HepG2 (cell line): ENCODE data around the gene BRMS1. TPM values are rescaled to one million over a fixed set of nuclear protein-coding genes. Genes with fewer than 3 reads are reported as not detected.

Source experiments
- ATAC-seq: fragments of 200-7000 bp; cut with Tn5 transposase; 3 replicates; pipeline ENCODE4 v1.9.1; 2020; ENCODE audit warnings: mild to moderate bottlenecking, moderate library complexity
- BruUV-seq: library from RNA; stranded (reverse); fragments of 400-500 nt; replicated peaks from 2 replicates; lab custom pipeline; 2021; lab: Mats Ljungman, UMichigan
- CTCF ChIA-PET: fragments of 300-600 bp; formaldehyde crosslinking; extraction: SDS; loops from one replicate; lab custom pipeline; 2021; ENCODE audit warnings: low total read pairs, inconsistent platforms, low intra/inter-chr PET ratio; lab: Yijun Ruan, JAX
- POLR2A ChIA-PET: fragments of 350-600 bp; sonication (Branson Sonifier 250); formaldehyde crosslinking; loops from one replicate; lab custom pipeline; 2020; ENCODE audit warnings: antibody characterized with exemption, inconsistent platforms; lab: Yijun Ruan, JAX
- DNase-seq: peaks from one replicate; pipeline ENCODE4 v3.0.0-alpha.2; 2015; ENCODE audit warnings: low spot score
- FAIRE-seq: peaks from 3 replicates; lab custom pipeline; 2011; peaks lifted over from hg19 to GRCh38; lab: Jason Lieb, UNC
- H2AFZ ChIP-seq: one replicate; pipeline ENCODE4 v1.6.1; 2011; ENCODE audit warnings: low read length, inconsistent platforms
- H3K27ac ChIP-seq: fragments of 300-600 bp; 3 replicates; pipeline ENCODE4 v1.8.0; 2011; ENCODE audit warnings: mixed run types, mild to moderate bottlenecking, mixed read lengths, low read length, inconsistent platforms; ENCODE audit not compliant: insufficient read depth; ENCODE audit errors: extremely low read length
- H3K27me3 ChIP-seq, 2 experiments: fragments of 200-600 bp in 1 of 2; 2 replicates in 1 of 2; 3 replicates in 1 of 2; pipeline versions ENCODE4 v1.6.0 to v1.8.0; 2011; ENCODE audit warnings: low read length in 2 of 2, mild to moderate bottlenecking in 2 of 2, moderate library complexity in 2 of 2, inconsistent platforms in 1 of 2; ENCODE audit not compliant: insufficient read depth in 2 of 2, control insufficient read depth in 1 of 2
- H3K36me3 ChIP-seq, 2 experiments: fragments of 200-600 bp in 1 of 2; replicated peaks in 1 of 2; 2 replicates in 1 of 2; 3 replicates in 1 of 2; pipeline versions ENCODE4 v1.5.1 to v1.8.0; 2011; ENCODE audit warnings: low read length in 2 of 2, inconsistent platforms in 1 of 2; ENCODE audit not compliant: insufficient read depth in 2 of 2, control insufficient read depth in 1 of 2
- H3K4me1 ChIP-seq: 2 replicates; pipeline ENCODE4 v1.5.1; 2012; ENCODE audit warnings: low read length, inconsistent platforms; ENCODE audit not compliant: insufficient read depth
- H3K4me2 ChIP-seq: 2 replicates; pipeline ENCODE4 v1.6.0; 2011; ENCODE audit warnings: low read depth, low read length, inconsistent platforms
- H3K4me3 ChIP-seq, 3 experiments: fragments of 200-600 bp in 1 of 3; sonication (generic), shearing (Covaris generic) in 1 of 3; replicated peaks in 1 of 3; 2 replicates each; pipeline ENCODE4 v1.5.1; 2011 to 2016; ENCODE audit warnings: low read length in 3 of 3, inconsistent platforms in 2 of 3, low read depth in 2 of 3, mild to moderate bottlenecking in 2 of 3, control low read depth in 1 of 3, mixed read lengths in 1 of 3; ENCODE audit not compliant: insufficient read depth in 1 of 3
- H3K79me2 ChIP-seq: one replicate; pipeline ENCODE4 v1.6.1; 2011; ENCODE audit warnings: low read length, inconsistent platforms; ENCODE audit not compliant: insufficient read depth
- H3K9ac ChIP-seq: 2 replicates; pipeline ENCODE4 v1.6.0; 2011; ENCODE audit warnings: mild to moderate bottlenecking, low read depth, low read length, inconsistent platforms; ENCODE audit not compliant: insufficient read depth
- H3K9me3 ChIP-seq: 2 replicates; pipeline ENCODE4 v1.5.1; 2012; ENCODE audit warnings: mild to moderate bottlenecking, low read length
- H4K20me1 ChIP-seq: 2 replicates; pipeline ENCODE4 v1.6.0; 2011; ENCODE audit warnings: inconsistent platforms, mild to moderate bottlenecking, low read length, moderate library complexity; ENCODE audit not compliant: insufficient read depth
- CBX1 ChIP-seq: IDR thresholded peaks from one replicate; pipeline ENCODE4 v1.6.1; 2016; ENCODE audit warnings: antibody characterized with exemption, low read depth
- EP300 ChIP-seq, 3 experiments: sonication (generic) in 1 of 3; formaldehyde crosslinking in 1 of 3; IDR thresholded peaks; 2 replicates each; pipeline versions ENCODE4 v1.5.1 to v1.6.1; 2011 to 2020; ENCODE audit warnings: low read depth in 2 of 3, low read length in 2 of 3, borderline replicate concordance in 1 of 3, improper control_type of control experiment in 1 of 3, mild to moderate bottlenecking in 1 of 3, missing genetic modification reagents in 1 of 3, moderate library complexity in 1 of 3
- ETV5 ChIP-seq: IDR thresholded peaks from 2 replicates; pipeline ENCODE4 v1.6.1; 2018; ENCODE audit warnings: missing biosample characterization, missing genetic modification reagents, inconsistent platforms, borderline replicate concordance
- NFYC ChIP-seq: IDR thresholded peaks from 2 replicates; pipeline ENCODE4 v1.6.1; 2016; ENCODE audit warnings: missing genetic modification reagents, missing compliant biosample characterization
- RARG ChIP-seq: sonication (generic); formaldehyde crosslinking; IDR thresholded peaks from 2 replicates; pipeline ENCODE4 v1.4.0; 2020; ENCODE audit warnings: low read depth, mild to moderate bottlenecking, missing genetic modification reagents
- TBL1XR1 ChIP-seq: fragments of 150-350 bp; IDR thresholded peaks from 2 replicates; pipeline ENCODE4 v1.6.1; 2014; ENCODE audit warnings: borderline replicate concordance, low read length; ENCODE audit not compliant: partially characterized antibody
- THAP11 ChIP-seq: IDR thresholded peaks from 2 replicates; pipeline ENCODE4 v1.6.1; 2016; ENCODE audit warnings: missing biosample characterization, missing genetic modification reagents
- ZFYVE20 ChIP-seq: sonication (generic); formaldehyde crosslinking; IDR thresholded peaks from 2 replicates; pipeline ENCODE4 v1.8.0; 2023; ENCODE audit warnings: low read depth, mild to moderate bottlenecking, moderate library complexity, missing genetic modification reagents, borderline replicate concordance
- ZNF562 ChIP-seq: sonication (generic); formaldehyde crosslinking; IDR thresholded peaks from 2 replicates; pipeline ENCODE4 v1.8.0; 2022; ENCODE audit warnings: missing genetic modification reagents, borderline replicate concordance
- ZNF644 ChIP-seq: IDR thresholded peaks from 2 replicates; pipeline ENCODE4 v1.6.1; 2016; ENCODE audit warnings: low read depth
- ZNF883 ChIP-seq: sonication (generic); formaldehyde crosslinking; IDR thresholded peaks from 2 replicates; pipeline ENCODE4 v1.5.1; 2020; ENCODE audit warnings: mild to moderate bottlenecking, missing genetic modification reagents; ENCODE audit errors: not compliant biosample characterization
- WGBS: methylation state at CpG from one replicate; pipeline ENCODE4 v1.1.6; 2017; ENCODE audit warnings: low lambda C conversion rate; 5-methylcytosine and 5-hydroxymethylcytosine counted together
- in situ Hi-C: cut with HindIII; loops from 2 replicates; pipeline ENCODE4 v1.10.0; 2017; ENCODE audit warnings: low pct_unique_long_range_greater_than_20kb; ENCODE audit not compliant: extremely low pct_ligation_motif_present
- intact Hi-C: fragments of 100-400 bp; cut with micrococcal nuclease; formaldehyde crosslinking; loops from one replicate; pipeline ENCODE4 v1.10.0; 2022; ENCODE audit not compliant: unreplicated experiment
- polyA plus RNA-seq, 8 experiments: library from polyadenylated mRNA; depleted of rRNA in 3 of 8; stranded (reverse) in 7 of 8; unstranded in 1 of 8; fragments of >200 nt; fragmentation: Illumina TruSeq in 4 of 8; extraction: Trizol in 4 of 8; gene quantifications; 2 replicates each; pipeline versions ENCODE4 v1.2.1 to v1.2.3, GENCODE V29; 2011 to 2016; ENCODE audit warnings: low read depth in 4 of 8, missing spikeins in 1 of 8, mixed read lengths in 1 of 8; ENCODE audit not compliant: insufficient read depth in 1 of 8
- total RNA-seq, 5 experiments: library from RNA; depleted of rRNA; stranded (reverse); fragments of >200 nt; fragmentation: Illumina TruSeq; extraction: Trizol; gene quantifications; 2 replicates each; pipeline ENCODE4 v1.2.3, GENCODE V29; 2016; ENCODE audit warnings: low read depth in 1 of 5
- TF ChIP-seq, protein P1 (sequence below): sonication (generic); formaldehyde crosslinking; IDR thresholded peaks from 2 replicates; pipeline ENCODE4 v1.4.0; 2020; ENCODE audit warnings: missing genetic modification reagents
- TF ChIP-seq, protein P2 (sequence below): IDR thresholded peaks from 2 replicates; pipeline ENCODE4 v1.6.1; 2016; ENCODE audit warnings: low read depth, borderline replicate concordance

Gene BRMS1
- total and polyA plus RNA-seq, 2 of the 13 experiments (the other 11 are each of a cell fraction or from before 2014, with no cell fraction given): 15.8 to 55.7 TPM

DNA sequence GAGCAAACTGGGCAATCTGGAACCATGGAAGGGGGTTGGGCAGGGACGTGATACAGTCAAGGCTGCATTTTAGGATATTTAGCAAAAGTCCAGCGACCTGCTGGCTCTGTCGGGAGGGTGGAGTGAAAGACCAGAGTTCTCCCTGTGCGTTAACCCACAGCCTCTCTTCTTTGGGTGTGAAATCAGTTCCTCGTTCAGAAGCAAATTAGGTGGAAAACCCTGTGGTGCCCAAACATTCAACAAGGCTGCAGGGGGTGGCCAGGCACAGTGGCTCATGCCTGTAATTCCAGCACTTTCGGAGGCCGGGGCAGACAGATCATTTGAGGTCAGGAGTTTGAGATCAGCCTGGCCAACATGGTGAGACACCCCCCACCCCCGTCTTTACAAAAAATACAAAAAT, 47.3 kb downstream of the BRMS1 start:
- H3K27ac ChIP-seq: no peak overlapping the region
- peaks cover 10% of the 10 kb centered on the region; the same call in 1 of the 2 replicates for H3K4me1 ChIP-seq
- in situ Hi-C loops (no loop called here), intact Hi-C loops (no loop called here)
- POLR2A ChIA-PET: interaction anchor here (2.2 to 3.7 kb wide), 2 partner anchors 8 to 15 kb away, joined by 10 to 13 read pairs; partner anchors contain the start of gene YIF1A
- H2AFZ ChIP-seq: no peak overlapping the region
- DNase-seq: no peak
- peaks cover 3 to 30% of the 10 kb centered on the region in 2 experiments for H3K27me3 ChIP-seq
- ATAC-seq: no peak
- 34% methylated on average over 8 of the region's 8 CpGs for WGBS
- no peak for FAIRE-seq
- H3K9me3 ChIP-seq: no peaks in the 10 kb centered on the region
- H4K20me1 ChIP-seq: no peaks in the 10 kb centered on the region
- BruUV-seq: no TSS peak
- no peak for TF ChIP-seq NFYC (CRISPR knock-in tag)
- CTCF ChIA-PET: no interaction called here
- no peaks in the 10 kb centered on the region for H3K36me3 ChIP-seq
- H3K4me2 ChIP-seq: no peak overlapping the region
- no peak overlapping the region for H3K4me3 ChIP-seq
- H3K9ac ChIP-seq: no peak overlapping the region
- no peaks in the 10 kb centered on the region for H3K79me2 ChIP-seq

DNA sequence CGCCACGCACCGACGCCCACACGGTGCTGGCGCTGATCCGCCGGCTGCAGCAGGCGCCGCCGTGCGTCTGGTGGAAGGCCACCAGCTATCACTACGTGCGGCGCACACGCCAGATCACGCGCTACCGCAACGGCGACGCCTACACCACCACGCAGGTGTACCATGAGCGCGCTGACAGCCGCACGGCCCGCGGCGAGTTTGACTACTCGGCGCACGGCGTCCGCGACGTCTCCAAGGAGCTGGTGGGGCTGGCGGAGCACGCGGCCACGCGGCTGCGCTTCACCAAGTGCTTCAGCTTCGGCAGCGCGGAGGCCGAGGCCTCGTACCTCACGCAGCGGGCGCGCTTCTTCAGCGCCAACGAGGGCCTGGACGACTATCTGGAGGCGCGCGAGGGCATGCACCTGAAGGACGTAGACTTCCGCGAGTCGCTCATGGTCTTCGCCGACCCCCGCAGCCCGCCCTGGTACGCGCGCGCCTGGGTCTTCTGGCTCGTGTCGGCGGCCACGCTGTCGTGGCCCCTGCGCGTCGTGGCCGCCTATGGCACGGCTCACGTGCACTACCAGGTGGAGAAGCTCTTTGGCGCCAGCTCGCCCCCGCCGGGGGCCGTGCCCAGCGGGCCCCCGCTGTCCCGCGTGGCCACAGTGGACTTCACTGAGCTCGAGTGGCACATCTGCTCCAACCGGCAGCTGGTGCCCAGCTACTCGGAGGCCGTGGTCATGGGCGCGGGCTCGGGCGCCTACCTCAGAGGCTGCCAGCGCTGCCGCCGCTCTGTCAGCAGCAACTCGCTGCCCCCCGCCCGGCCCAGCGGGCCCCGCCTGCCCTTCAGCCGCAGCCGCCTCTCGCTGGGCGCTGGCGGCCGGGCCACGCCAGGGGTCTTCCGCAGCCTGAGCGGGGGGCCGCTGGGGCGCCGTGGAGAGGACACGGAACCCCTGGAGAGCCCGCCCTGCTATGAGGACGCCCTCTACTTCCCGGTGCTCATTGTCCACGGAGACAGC, 50.0 kb downstream of the BRMS1 start:
- TF ChIP-seq TBL1XR1: no peak
- TF ChIP-seq ZNF883: no peak
- TF ChIP-seq THAP11 (CRISPR knock-in tag): no peak
- TF ChIP-seq ZFYVE20 (CRISPR knock-in tag): no peak
- TF ChIP-seq EP300 (IDR thresholded peaks at IDR 0.05; ENCODE audit: low read depth in 2 of 2, low read length in 2 of 2): no peak
- TF ChIP-seq EP300 (CRISPR knock-in tag; IDR thresholded peaks at IDR 0.05; ENCODE audit: borderline replicate concordance): no peak
- TF ChIP-seq, protein P1, sequence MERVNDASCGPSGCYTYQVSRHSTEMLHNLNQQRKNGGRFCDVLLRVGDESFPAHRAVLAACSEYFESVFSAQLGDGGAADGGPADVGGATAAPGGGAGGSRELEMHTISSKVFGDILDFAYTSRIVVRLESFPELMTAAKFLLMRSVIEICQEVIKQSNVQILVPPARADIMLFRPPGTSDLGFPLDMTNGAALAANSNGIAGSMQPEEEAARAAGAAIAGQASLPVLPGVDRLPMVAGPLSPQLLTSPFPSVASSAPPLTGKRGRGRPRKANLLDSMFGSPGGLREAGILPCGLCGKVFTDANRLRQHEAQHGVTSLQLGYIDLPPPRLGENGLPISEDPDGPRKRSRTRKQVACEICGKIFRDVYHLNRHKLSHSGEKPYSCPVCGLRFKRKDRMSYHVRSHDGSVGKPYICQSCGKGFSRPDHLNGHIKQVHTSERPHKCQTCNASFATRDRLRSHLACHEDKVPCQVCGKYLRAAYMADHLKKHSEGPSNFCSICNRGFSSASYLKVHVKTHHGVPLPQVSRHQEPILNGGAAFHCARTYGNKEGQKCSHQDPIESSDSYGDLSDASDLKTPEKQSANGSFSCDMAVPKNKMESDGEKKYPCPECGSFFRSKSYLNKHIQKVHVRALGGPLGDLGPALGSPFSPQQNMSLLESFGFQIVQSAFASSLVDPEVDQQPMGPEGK (CRISPR knock-in tag): no peak
- TF ChIP-seq, protein P2, sequence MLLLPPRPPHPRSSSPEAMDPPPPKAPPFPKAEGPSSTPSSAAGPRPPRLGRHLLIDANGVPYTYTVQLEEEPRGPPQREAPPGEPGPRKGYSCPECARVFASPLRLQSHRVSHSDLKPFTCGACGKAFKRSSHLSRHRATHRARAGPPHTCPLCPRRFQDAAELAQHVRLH (CRISPR knock-in tag): no peak
- TF ChIP-seq CBX1: no peak
- no peak for TF ChIP-seq ETV5 (CRISPR knock-in tag)
- TF ChIP-seq ZNF644 (CRISPR knock-in tag): no peak
- no peak for TF ChIP-seq ZNF562 (CRISPR knock-in tag)
- no peak for TF ChIP-seq RARG (CRISPR knock-in tag)
- TF ChIP-seq, all 625 proteins: peak for 0
- Histone ChIP-seq H3K4me3 (no peak overlapping the region), H3K27me3 (peaks cover 3 to 40% of the 10 kb centered on the region in 2 experiments; a peak in 4 of 5 replicates), H3K27ac (no peak overlapping the region), H3K9me3 (no peaks in the 10 kb centered on the region), H3K9ac (no peak overlapping the region), H3K36me3 (no peaks in the 10 kb centered on the region), H3K4me2 (no peak overlapping the region), H3K79me2 (no peaks in the 10 kb centered on the region), H3K4me1 (peaks cover 32% of the 10 kb centered on the region), H2AFZ (no peak overlapping the region), H4K20me1 (no peaks in the 10 kb centered on the region)
- in situ Hi-C loops (loop anchor here (5.0 kb wide), 1 partner anchor 32 kb away; no protein-coding TSS in a partner anchor), intact Hi-C loops (no loop called here)
- ATAC-seq (no peak), DNase-seq (no peak), FAIRE-seq (no peak)
- ChIA-PET CTCF (no interaction called here), POLR2A (interaction anchor here (3.7 kb wide), 1 partner anchor 17 kb away, joined by 13 read pairs; no protein-coding TSS in a partner anchor)
- 90% methylated on average over 97 of the region's 123 CpGs for WGBS
- no TSS peak for BruUV-seq
